Measurements from ENCODE around the gene OTUB2.

Gene OTUB2

GRCh38 chr14:94021001-94021400 lies 5.1 kb upstream of the OTUB2 start:
- no peak for DNase-seq (ENCODE audit: low read depth in 2 of 2)

GRCh38 chr14:94021416-94022157 lies 4.6 kb upstream of the OTUB2 start:
- DNase-seq (ENCODE audit: low read depth in 2 of 2), result no peak

- no peak for DNase-seq (ENCODE audit: low read depth in 2 of 2)
Observed at GRCh38 chr14:94022532-94023411, 3.4 kb upstream of the OTUB2 start.

GRCh38 chr14:94024549-94024948 lies 1.6 kb upstream of the OTUB2 start:
- no peak for DNase-seq (ENCODE audit: low read depth in 2 of 2)

GRCh38 chr14:94025720-94026119 lies 420 bp upstream of the OTUB2 start:
- DNase-seq (ENCODE audit: low read depth in 2 of 2), result no peak

- no peak for DNase-seq (ENCODE audit: low read depth in 2 of 2)
Observed at GRCh38 chr14:94026889-94027469, 839 bp downstream of the OTUB2 start.

GRCh38 chr14:94027566-94028449 lies 1.7 kb downstream of the OTUB2 start:
- no peak for DNase-seq (ENCODE audit: low read depth in 2 of 2)

GRCh38 chr14:94028450-94028826 lies 2.3 kb downstream of the OTUB2 start:
- no peak for DNase-seq (ENCODE audit: low read depth in 2 of 2)

- DNase-seq (ENCODE audit: low read depth in 2 of 2), result no peak
Observed at GRCh38 chr14:94029265-94029664, 3.1 kb downstream of the OTUB2 start.

GRCh38 chr14:94029671-94030203 lies 3.6 kb downstream of the OTUB2 start:
- DNase-seq (ENCODE audit: low read depth in 2 of 2), result no peak

- DNase-seq (ENCODE audit: low read depth in 2 of 2), result no peak
Observed at GRCh38 chr14:94030571-94030970, 4.4 kb downstream of the OTUB2 start.

GRCh38 chr14:94031161-94031882 lies 5.2 kb downstream of the OTUB2 start:
- DNase-seq (ENCODE audit: low read depth in 2 of 2), result no peak

- DNase-seq (ENCODE audit: low read depth in 2 of 2), result no peak
Observed at GRCh38 chr14:94031883-94032279, 5.7 kb downstream of the OTUB2 start.

- no peak for DNase-seq (ENCODE audit: low read depth in 2 of 2)
Observed at GRCh38 chr14:94034886-94035285, 8.7 kb downstream of the OTUB2 start.

- peak; percentile 57 to 58 for DNase-seq (ENCODE audit: low read depth in 2 of 2)
Observed at GRCh38 chr14:94036313-94037167, 10.4 kb downstream of the OTUB2 start.

GRCh38 chr14:94037954-94038353 lies 11.8 kb downstream of the OTUB2 start:
- DNase-seq (ENCODE audit: low read depth in 2 of 2), result no peak

- no peak for DNase-seq (ENCODE audit: low read depth in 2 of 2)
Observed at GRCh38 chr14:94038510-94038909, 12.4 kb downstream of the OTUB2 start.

GRCh38 chr14:94038921-94039629 lies 12.9 kb downstream of the OTUB2 start:
- DNase-seq (ENCODE audit: low read depth in 2 of 2), result no peak

GRCh38 chr14:94040247-94040646 lies 14.1 kb downstream of the OTUB2 start:
- no peak for DNase-seq (ENCODE audit: low read depth in 2 of 2)
